Measurements from ENCODE around the gene VIT.
"Not testable (repeated sequence)": the region's sequence is repeated elsewhere in the genome, so short reads cannot be mapped to it uniquely, and the experiment has no call there.

Gene VIT

DNA sequence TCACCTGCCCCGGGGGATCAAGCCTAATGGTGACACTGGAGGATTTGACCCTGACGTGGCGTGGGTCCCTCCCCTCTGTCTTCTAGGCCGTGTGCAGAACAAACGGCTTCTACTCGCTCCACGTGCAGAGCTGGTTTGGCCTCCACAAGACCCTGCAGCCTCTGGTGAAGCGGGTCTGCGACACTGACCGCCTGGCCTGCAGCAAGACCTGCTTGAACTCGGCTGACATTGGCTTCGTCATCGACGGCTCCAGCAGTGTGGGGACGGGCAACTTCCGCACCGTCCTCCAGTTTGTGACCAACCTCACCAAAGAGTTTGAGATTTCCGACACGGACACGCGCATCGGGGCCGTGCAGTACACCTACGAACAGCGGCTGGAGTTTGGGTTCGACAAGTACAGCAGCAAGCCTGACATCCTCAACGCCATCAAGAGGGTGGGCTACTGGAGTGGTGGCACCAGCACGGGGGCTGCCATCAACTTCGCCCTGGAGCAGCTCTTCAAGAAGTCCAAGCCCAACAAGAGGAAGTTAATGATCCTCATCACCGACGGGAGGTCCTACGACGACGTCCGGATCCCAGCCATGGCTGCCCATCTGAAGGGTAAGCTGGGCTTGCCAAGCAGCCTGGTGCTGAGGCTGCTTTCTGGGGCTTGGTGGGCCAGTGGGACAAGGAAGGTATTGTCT is 112.0 kb downstream of the VIT start:
- no peak for DNase-seq

DNA sequence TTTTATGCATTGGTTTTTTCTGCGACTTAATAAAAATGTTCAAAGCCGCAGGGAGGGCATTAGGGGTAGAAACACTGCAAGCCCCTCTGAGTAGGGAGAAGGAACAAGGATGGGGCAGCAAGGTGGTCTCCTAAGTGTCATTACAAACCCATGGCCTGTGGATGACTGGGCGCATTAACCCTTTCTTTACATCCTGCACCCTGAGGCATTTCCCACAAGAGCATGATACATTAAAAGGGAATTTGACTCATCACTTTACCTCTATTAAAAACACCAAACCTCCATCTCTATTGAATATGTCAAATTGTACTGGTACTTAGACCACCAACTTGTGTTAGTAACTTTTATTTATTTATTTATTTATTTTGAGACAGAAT is 112.5 kb downstream of the VIT start:
- DNase-seq, result no peak

DNA sequence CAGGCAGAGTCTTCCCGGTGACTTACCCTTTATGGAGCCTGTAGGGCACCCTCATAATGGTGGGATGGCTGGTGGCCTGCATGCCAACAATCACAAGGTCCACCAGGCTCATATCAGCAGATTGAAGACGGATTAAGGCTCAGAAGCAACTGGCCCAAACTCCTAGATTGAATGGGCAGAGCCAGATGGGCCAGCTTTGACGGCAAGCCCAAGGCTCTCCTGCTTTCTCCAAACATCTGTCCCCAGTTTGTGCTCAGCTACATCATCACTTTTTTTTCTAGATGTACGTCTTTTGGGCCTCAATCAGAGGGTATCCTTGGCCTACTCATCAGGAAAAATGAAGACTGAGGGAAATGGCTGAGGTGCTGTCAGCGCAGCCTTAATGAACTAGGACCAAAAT is 114.6 kb downstream of the VIT start:
- DNase-seq, result no peak

DNA sequence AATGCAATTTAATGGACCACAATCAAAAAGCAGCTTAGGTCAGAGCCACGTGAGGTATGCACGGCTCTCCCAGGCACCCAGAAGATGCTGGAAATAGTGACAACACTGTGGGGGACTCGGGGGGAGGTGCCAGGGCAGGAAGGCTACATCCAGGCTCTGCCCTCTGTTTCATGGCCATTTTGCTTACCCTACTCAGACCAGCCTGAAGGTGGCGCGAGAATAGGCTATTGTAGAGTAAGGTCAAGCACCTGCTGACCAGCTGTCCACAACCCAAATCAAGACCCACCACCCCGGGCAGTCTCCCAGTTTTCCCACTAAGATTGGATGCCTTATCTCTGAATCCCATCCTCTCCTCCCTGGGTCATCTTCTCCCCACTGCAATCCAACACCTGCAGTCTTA is 115.7 kb downstream of the VIT start:
- no peak for DNase-seq

DNA sequence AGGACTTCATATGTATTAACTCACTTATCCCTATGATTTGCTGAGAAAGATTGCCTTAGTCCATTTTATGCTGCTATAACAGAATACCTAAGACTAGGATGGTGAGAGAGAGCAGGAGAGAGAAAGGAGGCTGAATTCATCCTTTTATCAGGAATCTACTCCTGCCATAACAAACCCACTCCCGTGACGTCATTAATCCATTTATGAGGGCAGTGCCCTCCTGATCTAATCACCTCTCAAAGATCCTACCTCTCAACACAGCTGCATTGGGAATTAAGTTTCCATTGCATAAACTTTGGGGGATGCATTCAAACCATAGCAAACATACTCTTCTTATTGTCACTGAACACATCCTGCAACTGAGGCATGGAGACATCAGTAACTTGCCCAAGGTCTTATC is 122.0 kb downstream of the VIT start:
- DNase-seq, result no peak

DNA sequence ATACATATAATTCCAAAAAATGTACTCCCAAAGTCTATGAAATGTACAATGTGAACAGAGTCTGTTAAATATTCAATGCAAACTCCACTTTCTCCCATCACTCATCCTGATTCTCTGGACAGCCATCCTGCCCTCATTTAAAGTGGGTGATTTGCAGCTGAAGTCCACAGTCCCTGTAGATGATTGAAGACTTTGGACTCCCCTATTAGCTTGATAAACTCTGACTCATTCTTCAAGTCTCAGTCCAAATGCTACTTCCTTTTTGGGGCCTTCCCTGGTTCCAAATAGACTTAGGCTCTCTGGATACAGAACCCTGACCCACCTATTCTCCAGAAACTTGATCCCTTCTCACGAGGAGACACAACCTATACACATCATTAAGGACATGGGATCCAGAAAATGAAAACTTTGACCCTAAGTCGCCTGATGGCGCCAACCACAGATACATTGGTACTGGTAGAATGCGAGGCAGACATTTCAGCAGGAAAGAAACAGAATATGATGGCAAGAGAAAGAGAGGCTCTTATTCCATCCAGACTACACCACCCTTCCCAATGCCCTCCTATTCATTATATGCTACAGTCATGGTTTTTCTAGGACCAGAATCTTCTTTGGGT is 122.7 kb downstream of the VIT start:
- DNase-seq, result no peak

DNA sequence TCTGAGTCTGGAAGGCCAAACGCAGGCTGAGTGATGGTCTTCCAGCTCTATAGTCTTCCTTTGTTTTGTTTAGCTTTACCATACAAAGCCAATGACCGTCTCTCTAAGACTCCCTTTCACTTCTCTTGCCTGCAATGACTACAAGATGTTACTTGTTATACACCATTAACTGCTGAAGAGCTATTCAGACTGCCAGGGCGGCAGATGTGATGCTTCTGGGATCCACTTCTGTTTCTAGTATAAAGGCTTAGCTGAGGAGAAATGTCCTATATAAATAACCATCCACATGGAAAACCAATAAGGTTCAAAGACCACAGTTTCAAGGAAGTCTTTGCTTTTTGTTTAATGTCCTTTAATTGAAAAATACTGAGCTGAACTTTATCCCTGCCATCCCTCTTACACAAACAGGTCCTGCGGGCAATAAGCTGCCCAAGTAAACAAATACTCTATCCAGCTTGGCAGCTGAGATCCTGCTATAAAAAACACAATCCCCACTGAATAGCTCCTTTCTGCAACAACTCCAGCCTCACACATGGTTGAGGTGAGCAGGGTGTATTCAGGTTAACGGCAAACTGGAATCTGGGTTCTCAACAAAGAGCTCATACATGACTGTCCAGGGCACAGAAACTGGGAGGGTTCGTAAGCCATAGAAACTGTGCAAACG is 124.6 kb downstream of the VIT start:
- no peak for DNase-seq

DNA sequence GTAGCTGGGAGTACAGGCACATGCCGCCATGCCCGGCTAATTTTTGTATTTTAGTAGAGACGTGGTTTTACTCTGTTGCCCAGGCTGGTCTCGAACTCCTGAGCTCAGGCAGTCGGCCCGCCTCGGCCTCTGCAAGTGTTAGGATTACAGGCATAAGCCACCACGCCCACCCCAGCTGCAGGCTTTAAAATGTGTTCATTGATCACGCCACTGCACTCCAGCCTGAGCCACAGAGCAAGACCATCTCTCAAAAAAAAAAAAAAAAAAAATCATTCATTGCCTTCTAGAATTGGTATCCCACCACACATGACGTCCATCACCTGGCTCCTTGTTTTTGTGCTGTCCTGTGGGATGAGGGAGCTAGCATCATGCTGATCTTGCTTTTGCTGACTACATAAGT is 127.4 kb downstream of the VIT start:
- DNase-seq, result no peak

DNA sequence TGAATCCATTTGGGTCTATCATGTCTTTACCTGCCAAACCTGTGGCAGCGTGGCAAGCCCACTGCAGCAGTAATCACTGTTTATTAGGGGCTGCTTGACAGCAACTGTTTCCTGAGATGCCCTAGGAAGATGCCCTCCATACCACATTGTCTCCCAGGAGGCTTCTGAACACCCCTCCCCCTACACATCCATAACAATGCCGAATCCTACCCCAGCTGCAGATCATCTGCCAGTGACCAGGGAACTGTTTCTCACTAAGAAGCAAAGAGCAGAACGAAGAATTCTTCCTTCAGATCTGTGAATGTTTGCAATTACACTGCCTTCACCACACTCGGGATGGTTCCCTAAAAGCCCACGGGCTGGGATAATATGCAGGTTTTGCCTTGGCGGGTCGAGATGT is 127.8 kb downstream of the VIT start:
- DNase-seq, result no peak

DNA sequence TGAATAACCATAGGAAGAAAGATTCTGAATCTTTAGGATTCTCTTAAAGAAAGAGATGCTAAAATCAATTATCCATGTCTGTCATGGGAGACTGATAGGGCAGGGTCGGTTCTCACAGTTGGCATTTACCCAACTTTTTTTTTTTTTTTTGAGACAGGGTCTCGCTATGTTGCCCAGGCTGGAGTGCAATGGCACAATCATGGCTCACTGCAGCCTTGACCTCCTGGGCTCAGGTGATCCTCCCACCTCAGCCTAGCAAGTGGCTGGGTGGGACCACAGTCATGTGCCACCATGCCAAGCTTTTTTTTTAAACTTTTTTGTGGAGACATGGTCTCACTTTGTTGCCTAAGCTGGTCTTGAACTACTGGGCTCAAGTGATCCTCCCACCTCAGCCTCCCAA is 128.2 kb downstream of the VIT start:
- not testable (repeated sequence) for DNase-seq

DNA sequence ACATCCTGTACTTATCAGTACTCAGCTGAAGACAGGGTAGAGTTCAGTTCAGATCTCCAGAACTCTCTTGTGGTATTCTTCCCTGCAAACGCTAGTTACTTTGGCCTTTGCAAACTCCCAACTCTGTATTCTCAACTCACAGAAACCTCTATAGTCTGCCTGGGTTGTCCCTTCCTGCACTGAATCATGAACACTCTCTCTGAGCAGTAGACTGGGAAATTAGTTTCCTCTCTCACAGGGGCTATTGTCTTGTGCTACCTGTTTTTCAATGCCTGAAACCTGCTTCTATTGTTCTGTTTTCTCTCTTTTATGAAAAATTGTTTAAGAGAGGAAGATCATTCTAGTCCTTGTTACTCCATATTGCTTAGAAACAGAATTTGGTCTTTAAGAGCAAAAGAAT is 134.7 kb downstream of the VIT start:
- no peak for DNase-seq

DNA sequence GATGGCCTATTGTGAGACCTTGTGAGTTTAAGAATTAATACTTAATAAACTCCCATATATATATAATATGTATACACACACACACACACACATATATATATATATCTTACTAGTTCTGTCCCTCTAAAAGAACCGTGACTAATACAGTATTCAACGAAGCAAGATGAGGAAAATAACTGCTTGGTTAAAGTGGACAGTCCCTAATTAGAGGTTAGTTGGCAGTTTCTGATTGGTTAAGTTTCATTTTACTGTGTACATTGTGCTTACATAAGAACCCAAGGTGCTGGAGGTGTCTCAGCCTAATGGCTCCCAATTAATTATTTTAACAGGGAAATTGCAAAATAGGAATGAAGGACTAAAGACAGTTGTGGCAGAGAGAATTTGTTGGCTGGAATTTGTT is 137.7 kb downstream of the VIT start:
- DNase-seq, result no peak

DNA sequence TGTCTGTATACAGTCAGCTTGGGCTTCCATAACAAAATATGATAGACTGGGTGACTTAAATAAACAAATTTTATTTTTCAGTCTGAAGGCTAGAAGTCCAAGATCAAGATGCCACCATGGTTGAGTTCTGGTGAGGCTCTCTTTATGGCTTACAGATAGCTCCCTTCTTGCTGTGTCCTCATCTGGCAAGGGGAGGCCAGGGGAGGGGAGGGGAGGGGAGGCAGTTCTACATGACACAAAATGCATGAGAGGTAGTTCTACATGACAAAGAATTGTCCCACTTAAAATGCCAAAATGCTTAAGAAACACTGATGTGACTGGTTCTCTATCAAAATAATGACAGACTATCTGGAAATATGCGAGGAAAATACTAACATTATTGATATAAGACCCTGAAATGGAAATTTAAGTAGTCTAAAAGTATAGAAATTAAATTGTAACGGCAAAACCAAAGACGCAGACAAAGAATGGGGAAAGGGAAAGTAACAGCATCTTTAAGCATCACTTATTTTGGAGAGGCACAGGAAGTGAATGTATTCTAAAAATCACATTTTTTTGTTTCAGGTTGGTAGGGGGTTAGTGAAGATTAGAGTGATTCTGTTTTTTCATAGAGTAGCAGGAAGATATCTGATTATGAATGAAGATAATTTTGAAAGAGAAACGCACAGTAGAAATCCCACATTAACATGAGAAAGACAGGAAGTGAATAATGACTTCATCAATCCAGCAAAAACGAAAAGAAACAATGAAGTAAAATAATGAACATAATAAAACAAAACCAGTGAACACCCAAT is 138.4 kb downstream of the VIT start:
- no peak for DNase-seq

DNA sequence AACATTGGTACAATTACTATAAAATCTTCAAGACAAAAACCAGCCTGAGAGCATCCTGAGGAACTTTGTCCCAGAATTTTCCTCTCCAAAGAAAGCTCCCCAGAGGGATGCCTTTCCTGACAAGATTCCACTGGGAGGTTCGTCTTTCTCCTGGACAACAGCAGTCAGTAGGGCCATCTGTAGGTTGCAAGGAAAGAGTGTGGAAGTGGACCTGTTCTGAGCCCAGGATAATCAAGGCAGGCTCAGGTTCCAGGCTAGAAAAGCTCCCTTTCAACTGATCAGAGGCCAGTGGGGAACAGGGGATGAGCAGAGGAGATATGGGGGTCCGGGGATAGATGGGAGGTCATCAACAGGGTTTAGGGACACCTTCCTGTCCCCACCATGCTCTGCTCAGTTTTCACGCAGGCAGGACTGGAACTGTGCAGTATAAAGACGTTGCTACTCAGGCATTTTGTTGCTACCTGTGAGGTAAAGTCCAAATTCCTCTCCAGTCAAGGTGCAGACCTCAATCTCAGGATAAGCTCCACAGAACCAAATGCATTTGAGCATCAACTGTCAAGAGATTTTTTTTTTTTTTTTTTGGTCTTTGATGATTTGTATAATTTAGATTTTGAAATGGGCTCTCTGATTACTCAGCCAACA is 143.6 kb downstream of the VIT start:
- DNase-seq, result no peak

DNA sequence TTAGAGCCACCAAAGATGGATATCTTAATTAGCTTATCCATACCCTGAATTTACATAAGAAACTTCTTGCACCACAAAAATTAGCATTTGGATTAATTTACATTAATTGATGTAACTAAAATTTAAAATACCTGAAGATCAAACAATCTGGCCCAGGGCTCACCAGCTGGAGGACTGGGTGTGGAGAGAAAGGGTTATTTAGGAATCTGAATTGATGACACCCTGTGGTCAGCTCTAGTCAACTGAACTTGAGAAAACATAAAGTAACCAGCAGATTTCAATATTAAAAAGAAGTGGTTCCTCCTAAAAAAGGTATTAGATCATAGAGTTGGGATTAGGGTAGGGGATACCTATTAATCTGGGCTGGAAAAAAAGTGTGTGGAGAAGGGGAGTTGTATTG is 147.3 kb downstream of the VIT start:
- DNase-seq, result no peak

DNA sequence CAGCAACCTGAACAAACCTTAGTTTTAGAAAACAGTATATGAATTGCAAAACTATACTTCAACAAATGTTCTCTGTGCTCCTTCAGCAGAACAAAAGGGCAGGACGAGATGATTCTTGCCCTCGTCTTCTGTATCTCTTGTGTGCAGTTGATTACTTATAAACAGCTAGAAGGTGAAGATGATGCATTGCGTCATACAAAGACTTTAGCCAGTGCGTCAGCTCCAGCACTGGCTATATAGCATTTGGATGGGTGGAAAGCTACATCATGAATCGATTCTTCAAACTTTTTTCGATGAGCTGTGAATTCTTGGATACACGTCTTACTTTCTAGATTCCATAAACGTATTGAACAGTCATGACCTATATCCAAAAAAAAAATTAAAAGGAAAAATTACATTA is 152.8 kb downstream of the VIT start:
- no peak for DNase-seq

DNA sequence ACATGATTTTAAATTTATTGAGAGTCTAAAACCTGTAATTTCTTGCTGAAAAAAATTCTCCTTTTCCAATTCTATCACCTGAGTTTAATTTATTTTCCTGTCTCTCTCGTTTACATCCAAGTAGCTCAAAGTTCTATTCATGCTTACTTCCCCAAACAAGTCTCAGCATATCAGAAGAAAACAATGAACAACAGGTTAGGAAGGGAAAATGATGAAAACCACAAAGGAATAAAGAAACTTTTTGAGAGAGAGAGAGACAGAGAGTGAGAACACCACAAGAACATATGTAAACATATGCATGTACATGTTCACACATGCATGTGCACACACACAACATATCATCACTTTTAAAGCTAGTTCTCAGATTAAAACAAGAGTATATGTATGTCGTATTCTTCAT is 157.7 kb downstream of the VIT start:
- no peak for DNase-seq

DNA sequence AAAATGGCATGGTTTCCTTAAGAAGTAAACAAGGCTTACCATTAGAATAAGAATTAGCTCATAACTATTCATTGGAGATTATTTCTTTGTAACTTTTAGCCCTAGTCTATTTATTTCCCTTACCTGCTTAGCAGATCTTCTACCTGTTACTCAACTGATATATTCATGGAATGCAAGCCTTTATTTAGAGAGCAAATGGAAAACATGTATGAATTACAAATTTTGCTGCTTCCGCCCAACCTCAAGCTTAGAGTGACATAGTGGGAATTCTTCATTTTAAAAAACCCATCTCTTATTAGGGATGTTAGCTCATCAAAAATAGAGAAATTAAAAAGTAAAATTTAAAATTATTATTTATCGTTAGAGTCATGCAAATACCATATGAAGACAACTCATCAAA is 158.9 kb downstream of the VIT start:
- no peak for DNase-seq

DNA sequence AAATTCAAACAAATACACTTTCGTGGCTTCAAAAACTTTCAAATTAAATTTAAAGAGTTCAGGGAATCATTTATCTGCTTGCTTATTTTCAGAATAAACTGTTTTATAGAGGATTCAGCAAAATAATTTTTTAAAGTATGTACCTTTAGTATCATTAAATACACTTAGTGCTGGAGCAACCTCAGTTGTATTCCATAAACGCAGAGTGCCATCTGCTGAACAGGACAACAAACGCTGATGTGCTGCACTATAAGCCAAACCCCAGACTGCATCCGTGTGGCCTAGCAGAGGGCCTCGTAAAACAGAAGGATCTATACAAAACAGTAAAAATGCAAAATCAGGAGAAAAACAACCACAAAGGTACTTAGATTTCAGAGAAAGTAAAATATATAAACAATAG is 161.2 kb downstream of the VIT start:
- DNase-seq, result no peak

DNA sequence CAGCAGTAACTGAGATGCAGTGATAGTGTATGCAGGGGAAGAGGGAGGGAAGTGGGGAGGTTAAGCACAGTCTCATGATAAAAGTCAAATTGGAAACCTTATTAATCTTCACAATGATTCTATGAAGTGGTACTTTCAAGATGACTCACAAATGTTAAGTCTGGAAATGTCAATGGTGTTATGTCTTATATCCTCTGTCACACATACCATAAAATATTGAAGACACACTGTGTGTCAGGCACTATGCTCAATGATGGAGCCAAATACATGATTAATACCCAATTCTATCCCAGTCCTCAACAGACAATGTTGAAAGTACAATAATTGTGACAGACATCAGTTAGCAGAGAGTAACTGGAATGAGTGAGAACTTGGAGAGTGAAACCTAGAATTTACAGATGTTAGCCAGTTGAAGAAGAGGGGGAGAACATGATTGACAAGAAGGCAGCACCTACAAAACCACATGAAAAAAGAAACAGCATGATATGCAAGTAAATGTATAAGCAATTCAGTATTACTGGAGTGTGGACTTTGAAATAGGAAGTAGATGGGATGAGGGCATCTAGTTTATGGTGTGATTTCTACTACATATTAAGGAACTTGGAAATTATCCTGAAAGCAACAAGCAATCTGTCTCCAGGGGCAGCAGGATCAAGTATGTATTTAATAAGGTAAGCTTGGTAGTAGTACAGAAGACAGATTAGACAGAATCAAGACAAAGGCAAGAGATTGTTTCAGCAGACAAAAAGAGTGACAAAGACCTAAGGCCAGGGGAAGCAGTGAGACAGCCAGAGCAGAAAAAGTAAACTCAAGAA is 162.3 kb downstream of the VIT start:
- no peak for DNase-seq

DNA sequence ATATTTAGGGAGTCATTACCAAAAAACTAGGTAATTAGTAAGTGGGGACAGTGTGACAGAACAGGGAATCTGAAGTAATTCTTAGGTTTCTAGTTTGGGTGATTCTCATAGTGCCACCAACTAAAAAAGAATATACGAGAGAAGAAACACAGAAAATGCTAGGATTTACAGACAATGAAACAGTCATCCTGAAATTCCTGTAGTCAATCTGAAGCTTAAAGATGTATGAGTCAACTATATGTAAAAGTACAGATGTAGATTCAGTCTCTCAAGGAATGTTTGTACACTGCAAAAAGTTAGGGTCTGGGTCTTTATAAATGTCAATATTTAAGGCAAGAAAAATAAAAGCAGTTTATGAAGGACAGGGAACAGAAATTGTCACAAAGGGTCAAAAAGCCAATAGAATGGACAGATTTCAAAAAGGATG is 162.9 kb downstream of the VIT start:
- no peak for DNase-seq

DNA sequence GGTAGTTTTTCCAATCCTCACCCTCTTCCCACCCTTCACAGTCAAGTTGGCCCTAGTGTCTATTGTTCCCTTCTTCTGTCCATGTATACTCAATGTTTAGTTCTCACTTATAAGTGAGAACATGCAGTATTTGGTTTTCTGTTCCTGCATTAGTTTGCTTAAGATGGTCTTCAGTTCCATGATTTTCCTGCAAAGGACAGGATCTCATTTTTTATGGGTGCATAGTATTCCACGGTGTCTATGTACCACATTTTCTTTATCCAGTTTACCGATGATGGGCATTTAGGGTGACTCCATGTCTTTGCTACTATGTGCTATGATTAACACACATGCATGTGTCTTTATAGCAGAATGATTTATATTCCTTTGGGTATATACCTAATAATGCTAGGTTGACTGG is 165.4 kb downstream of the VIT start:
- DNase-seq, result no peak
